Right ventricle myocardium inferior (tissue), 1 donor: ENCODE measurements around the gene HIPK2. TPM values are rescaled to one million over a fixed set of nuclear protein-coding genes. Genes with fewer than 3 reads are reported as not detected.
"Not testable (repeated sequence)": the region's sequence is repeated elsewhere in the genome, so short reads cannot be mapped to it uniquely, and the experiment has no call there.

Experiments used
- ATAC-seq: fragments of 200-7000 bp; cut with Tn5 transposase; one replicate; pipeline ENCODE4 v1.9.1; 2020; ENCODE audit warnings: mild to moderate bottlenecking, moderate library complexity
- DNase-seq: peaks from one replicate; pipeline ENCODE4 v3.0.0; 2021; ENCODE audit errors: missing footprints
- intact Hi-C: fragments of 100-400 bp; cut with DNase I; formaldehyde crosslinking; loops from one replicate; pipeline ENCODE4 v1.11.0; 2022
- total RNA-seq: library from RNA; stranded (reverse); fragmentation: NEBNext Ultra II Directional; extraction: Animal tissue kit (Norgen Biotek cat#: 25700); gene quantifications from one replicate; pipeline ENCODE4 v1.2.1, GENCODE V29; 2021
- donor health status: DM: no; HTN: yes; CAD: no; lungs with severe emphysema.

The HIPK2 gene
- total RNA-seq, 1 donor from 2014 or later: 97.8 TPM

- intact Hi-C loops: no loop called here
- ATAC-seq (no peak), DNase-seq (no peak)
These were observed 148.3 kb downstream of the HIPK2 start for GRCh38 chr7:139629392-139630082.

- no peak for ATAC-seq
- no peak for DNase-seq
- intact Hi-C loops: no loop called here
These were observed 150.0 kb downstream of the HIPK2 start for GRCh38 chr7:139627831-139628230.

GRCh38 chr7:139626817-139627216 is 151.0 kb downstream of the HIPK2 start:
- ATAC-seq: no peak
- no peak for DNase-seq
- intact Hi-C loops: no loop called here

- DNase-seq (no peak), ATAC-seq (no peak)
- intact Hi-C loops: no loop called here
These were observed 154.3 kb downstream of the HIPK2 start for GRCh38 chr7:139623518-139623917.

GRCh38 chr7:139620676-139621344 is 157.0 kb downstream of the HIPK2 start:
- no peak for DNase-seq
- intact Hi-C loops: no loop called here
- no peak for ATAC-seq

- ATAC-seq (no peak), DNase-seq (no peak)
- intact Hi-C loops: loop anchor here (5.0 kb wide), 1 partner anchor 383 kb away; no protein-coding TSS in a partner anchor
These were observed 158.5 kb downstream of the HIPK2 start for GRCh38 chr7:139619367-139619657.

- ATAC-seq: peak; percentile 42
- DNase-seq: no peak
- intact Hi-C loops: loop anchor here (5.0 kb wide), 1 partner anchor 384 kb away; no protein-coding TSS in a partner anchor
These were observed 159.1 kb downstream of the HIPK2 start for GRCh38 chr7:139618482-139619366.

GRCh38 chr7:139617074-139617473 is 160.7 kb downstream of the HIPK2 start:
- intact Hi-C loops: loop anchor here (5.0 kb wide), 1 partner anchor 385 kb away; no protein-coding TSS in a partner anchor
- ATAC-seq: no peak
- no peak for DNase-seq

- ATAC-seq (no peak), DNase-seq (no peak)
- intact Hi-C loops: loop anchor here (5.0 kb wide), 1 partner anchor 387 kb away; no protein-coding TSS in a partner anchor
These were observed 162.9 kb downstream of the HIPK2 start for GRCh38 chr7:139614886-139615285.

- no peak for DNase-seq
- intact Hi-C loops: no loop called here
- no peak for ATAC-seq
These were observed 163.8 kb downstream of the HIPK2 start for GRCh38 chr7:139613971-139614411.

- DNase-seq, ATAC-seq, intact Hi-C loops: not testable (repeated sequence)
These were observed 166.2 kb downstream of the HIPK2 start for GRCh38 chr7:139611556-139611955.

GRCh38 chr7:139610595-139610994 is 167.2 kb downstream of the HIPK2 start:
- no peak for ATAC-seq
- no peak for DNase-seq
- intact Hi-C loops: no loop called here

GRCh38 chr7:139603896-139604295 is 173.9 kb downstream of the HIPK2 start:
- DNase-seq (no peak), ATAC-seq (peak; percentile 44)
- intact Hi-C loops: loop anchor here (5.0 kb wide), 1 partner anchor 398 kb away; no protein-coding TSS in a partner anchor

GRCh38 chr7:139603282-139603681 is 174.5 kb downstream of the HIPK2 start:
- intact Hi-C loops: loop anchor here (5.0 kb wide), 1 partner anchor 399 kb away; no protein-coding TSS in a partner anchor
- no peak for DNase-seq
- ATAC-seq: peak; percentile 30

- DNase-seq: no peak
- intact Hi-C loops: loop anchor here (5.0 kb wide), 1 partner anchor 400 kb away; no protein-coding TSS in a partner anchor
- ATAC-seq: peak; percentile 41
These were observed 175.6 kb downstream of the HIPK2 start for GRCh38 chr7:139602143-139602722.

GRCh38 chr7:139601176-139601575 is 176.6 kb downstream of the HIPK2 start:
- ATAC-seq (no peak), DNase-seq (no peak)
- intact Hi-C loops: loop anchor here (5.0 kb wide), 1 partner anchor 401 kb away; no protein-coding TSS in a partner anchor

- intact Hi-C loops: loop anchor here (5.0 kb wide), 1 partner anchor 402 kb away; no protein-coding TSS in a partner anchor
- ATAC-seq (no peak), DNase-seq (no peak)
These were observed 177.5 kb downstream of the HIPK2 start for GRCh38 chr7:139600306-139600705.

GRCh38 chr7:139598642-139599041 is 179.2 kb downstream of the HIPK2 start:
- no peak for DNase-seq
- intact Hi-C loops: no loop called here
- no peak for ATAC-seq

- intact Hi-C loops: no loop called here
- DNase-seq: no peak
- no peak for ATAC-seq
These were observed 180.8 kb downstream of the HIPK2 start for GRCh38 chr7:139597028-139597427.
